HEK293 (cell line): ENCODE measurements around the gene EPSTI1.

ENCODE experiments used
- CTCF ChIA-PET: fragments of 350-600 bp; formaldehyde crosslinking; extraction: SDS; loops from one replicate; lab custom pipeline; 2021; ENCODE audit warnings: antibody characterized with exemption; lab: Yijun Ruan, JAX
- POLR2A ChIA-PET: fragments of 300-600 bp; formaldehyde crosslinking; extraction: SDS; loops from one replicate; lab custom pipeline; 2020; ENCODE audit warnings: antibody characterized with exemption, inconsistent platforms; lab: Yijun Ruan, JAX
- H3K27ac ChIP-seq: fragments of 200-500 bp; sonication (Bioruptor generic); 2 replicates; pipeline ENCODE4 v1.5.1; 2014; ENCODE audit warnings: low read depth, low read length, control low read depth, inconsistent platforms; ENCODE audit errors: extremely low read depth
- H3K36me3 ChIP-seq, 2 experiments: fragments of 200-500 bp in 1 of 2; sonication (Bioruptor generic) in 1 of 2; 1 replicate in 1 of 2; 2 replicates in 1 of 2; pipeline ENCODE4 v1.5.1; 2014 to 2017; ENCODE audit warnings: inconsistent platforms in 2 of 2, low read length in 2 of 2; ENCODE audit not compliant: control insufficient read depth in 2 of 2, insufficient read depth in 1 of 2
- H3K4me1 ChIP-seq: fragments of 200-500 bp; sonication (Bioruptor generic); 2 replicates; pipeline ENCODE4 v1.5.1; 2014; ENCODE audit warnings: mild to moderate bottlenecking, low read length, inconsistent platforms; ENCODE audit not compliant: control insufficient read depth, insufficient read depth
- H3K4me3 ChIP-seq: 2 replicates; pipeline ENCODE4 v1.5.1; 2011; ENCODE audit warnings: low read depth, mild to moderate bottlenecking, control low read depth, low read length, moderate library complexity
- H3K9me3 ChIP-seq: fragments of 200-500 bp; sonication (Bioruptor generic); 2 replicates; pipeline ENCODE4 v1.5.1; 2014; ENCODE audit warnings: low read depth, low read length, inconsistent platforms; ENCODE audit not compliant: control insufficient read depth, insufficient read depth
- ATF2 ChIP-seq: fragments of 450-650 bp; formaldehyde crosslinking; IDR thresholded peaks from 2 replicates; pipeline ENCODE4 v1.5.1; 2016; ENCODE audit warnings: missing biosample characterization, missing genetic modification characterization, low read depth
- GLI2 ChIP-seq: fragments of 450-650 bp; formaldehyde crosslinking; IDR thresholded peaks from 2 replicates; pipeline ENCODE4; 2017; ENCODE audit warnings: missing biosample characterization, missing genetic modification characterization, low read depth, borderline replicate concordance
- PRDM10 ChIP-seq: fragments of 450-650 bp; formaldehyde crosslinking; IDR thresholded peaks from 2 replicates; pipeline ENCODE4 v1.5.1; 2016; ENCODE audit warnings: missing biosample characterization, missing genetic modification characterization
- REST ChIP-seq: fragments of 450-650 bp; formaldehyde crosslinking; IDR thresholded peaks from 2 replicates; pipeline ENCODE4 v1.5.1; 2016; ENCODE audit warnings: missing biosample characterization, missing genetic modification characterization
- SP3 ChIP-seq: fragments of 450-650 bp; formaldehyde crosslinking; IDR thresholded peaks from 2 replicates; pipeline ENCODE4 v1.5.1; 2016; ENCODE audit warnings: missing biosample characterization, missing genetic modification characterization
- ZBTB8A ChIP-seq: fragments of 450-650 bp; formaldehyde crosslinking; IDR thresholded peaks from 2 replicates; pipeline ENCODE4 v1.5.1; 2016; ENCODE audit warnings: missing biosample characterization, missing genetic modification characterization
- ZFHX2 ChIP-seq: fragments of 450-650 bp; formaldehyde crosslinking; conservative IDR thresholded peaks from 2 replicates; pipeline ENCODE4 v1.5.1; 2016; ENCODE audit warnings: missing biosample characterization, missing genetic modification characterization
- ZNF146 ChIP-seq: fragments of 450-650 bp; formaldehyde crosslinking; IDR thresholded peaks from 2 replicates; pipeline ENCODE4 v1.5.1; 2016; ENCODE audit warnings: missing biosample characterization, missing genetic modification characterization
- ZNF148 ChIP-seq: fragments of 450-650 bp; formaldehyde crosslinking; IDR thresholded peaks from 2 replicates; pipeline ENCODE4 v1.5.0; 2017; ENCODE audit warnings: missing biosample characterization, missing genetic modification characterization, borderline replicate concordance
- ZNF19 ChIP-seq: fragments of 450-650 bp; formaldehyde crosslinking; IDR thresholded peaks from 2 replicates; pipeline ENCODE4; 2016; ENCODE audit warnings: missing biosample characterization, missing genetic modification characterization, low read depth
- ZNF2 ChIP-seq: fragments of 450-650 bp; formaldehyde crosslinking; IDR thresholded peaks from 2 replicates; pipeline ENCODE4 v1.5.1; 2016; ENCODE audit warnings: missing biosample characterization, missing genetic modification characterization
- ZNF274 ChIP-seq, 2 experiments: fragments of 200-500 bp in 1 of 2; fragments of 450-650 bp in 1 of 2; sonication (Bioruptor generic) in 1 of 2; formaldehyde crosslinking in 1 of 2; IDR thresholded peaks; 2 replicates each; pipeline versions ENCODE4 v1.5.1 to v1.6.1; 2014 to 2016; ENCODE audit warnings: borderline replicate concordance in 1 of 2, inconsistent platforms in 1 of 2, low read length in 1 of 2, missing biosample characterization in 1 of 2, missing genetic modification characterization in 1 of 2
- ZNF416 ChIP-seq: fragments of 450-650 bp; formaldehyde crosslinking; IDR thresholded peaks from 2 replicates; pipeline ENCODE4 v1.5.1; 2016; ENCODE audit warnings: missing biosample characterization, missing genetic modification characterization
- ZNF488 ChIP-seq: fragments of 450-650 bp; formaldehyde crosslinking; IDR thresholded peaks from 2 replicates; pipeline ENCODE4 v1.5.1; 2016; ENCODE audit warnings: missing biosample characterization, missing genetic modification characterization
- ZNF510 ChIP-seq: fragments of 450-650 bp; formaldehyde crosslinking; IDR thresholded peaks from 2 replicates; pipeline ENCODE4 v1.5.1; 2018; ENCODE audit warnings: mild to moderate bottlenecking, missing genetic modification characterization, missing biosample characterization; ENCODE audit not compliant: insufficient replicate concordance
- ZNF514 ChIP-seq: fragments of 450-650 bp; formaldehyde crosslinking; IDR thresholded peaks from 2 replicates; pipeline ENCODE4 v1.5.1; 2016; ENCODE audit warnings: missing biosample characterization, missing genetic modification characterization
- ZNF530 ChIP-seq: fragments of 450-650 bp; formaldehyde crosslinking; IDR thresholded peaks from 2 replicates; pipeline ENCODE4 v1.5.1; 2016; ENCODE audit warnings: low read depth, missing biosample characterization, missing genetic modification characterization
- ZNF571 ChIP-seq: fragments of 450-650 bp; formaldehyde crosslinking; IDR thresholded peaks from 2 replicates; pipeline ENCODE4 v1.5.0; 2017; ENCODE audit warnings: missing biosample characterization, missing genetic modification characterization
- ZNF580 ChIP-seq: fragments of 450-650 bp; formaldehyde crosslinking; IDR thresholded peaks from 2 replicates; pipeline ENCODE4 v1.5.1; 2016; ENCODE audit warnings: missing biosample characterization, missing genetic modification characterization
- ZNF621 ChIP-seq: fragments of 450-650 bp; formaldehyde crosslinking; IDR thresholded peaks from 2 replicates; pipeline ENCODE4 v1.5.1; 2017; ENCODE audit warnings: missing biosample characterization, missing genetic modification characterization
- ZNF623 ChIP-seq: fragments of 450-650 bp; formaldehyde crosslinking; IDR thresholded peaks from 2 replicates; pipeline ENCODE4 v1.5.1; 2016; ENCODE audit warnings: missing biosample characterization, missing genetic modification characterization
- ZNF624 ChIP-seq: fragments of 450-650 bp; formaldehyde crosslinking; IDR thresholded peaks from 2 replicates; pipeline ENCODE4 v1.5.1; 2017; ENCODE audit warnings: missing biosample characterization, missing genetic modification characterization

The EPSTI1 gene

GRCh38 chr13:42950181-42950580, 41.9 kb downstream of the EPSTI1 start (continued):
- TF ChIP-seq ZNF621 (no peak), ZNF571 (tag by site-specific recombination) (no peak), ZFHX2 (tag by site-specific recombination) (no peak), ZNF416 (tag by site-specific recombination) (no peak), ATF2 (tag by site-specific recombination) (no peak), SP3 (tag by site-specific recombination) (no peak), ZBTB8A (tag by site-specific recombination) (no peak), ZNF510 (tag by site-specific recombination) (no peak)

GRCh38 chr13:42947925-42948324, 44.1 kb downstream of the EPSTI1 start:
- no peaks in the 10 kb centered on the region for H3K36me3 ChIP-seq
- TF ChIP-seq ZNF274 (IDR thresholded peaks at IDR 0.05; ENCODE audit: low read length) (no peak), ZNF274 (tag by site-specific recombination; IDR thresholded peaks at IDR 0.05; ENCODE audit: borderline replicate concordance) (no peak), ZNF488 (tag by site-specific recombination) (no peak), ZNF19 (tag by site-specific recombination) (no peak), GLI2 (tag by site-specific recombination) (no peak), PRDM10 (tag by site-specific recombination) (no peak), ZNF580 (tag by site-specific recombination) (no peak), ZNF514 (tag by site-specific recombination) (no peak), ZNF623 (tag by site-specific recombination) (no peak), ZNF530 (tag by site-specific recombination) (no peak), ZNF146 (tag by site-specific recombination) (no peak), ZNF624 (tag by site-specific recombination) (no peak), ZNF148 (tag by site-specific recombination) (no peak), REST (tag by site-specific recombination) (no peak), ZNF2 (tag by site-specific recombination) (no peak)

More at GRCh38 chr13:42947925-42948324, 44.1 kb downstream of the EPSTI1 start:
- Histone ChIP-seq H3K9me3 (no peaks in the 10 kb centered on the region), H3K4me1 (no peaks in the 10 kb centered on the region), H3K27ac (no peak overlapping the region), H3K4me3 (no peak overlapping the region)
- ChIA-PET POLR2A (interaction anchor here (0.7 kb wide), 1 partner anchor 14 kb away, joined by 4 read pairs; no protein-coding TSS in a partner anchor), CTCF (no interaction called here)
